ENCODE measurements around the gene ARHGEF37.

ARHGEF37 gene

GRCh38 chr5:149551227-149552037 is 29.9 kb upstream of the ARHGEF37 start, which contains the start of gene CSNK1A1:
CSNK1A1 (minus strand) TSS chr5:149551439; CDS start chr5:149550964, 475 bp downstream.
- peak; percentile 98 for DNase-seq (ENCODE audit: low spot score)
- TF ChIP-seq CTCF (IDR thresholded peaks at IDR 0.05; ENCODE audit: extremely low read depth, insufficient read depth, missing control alignments): peak; percentile 62
- in situ Hi-C loops (cut with MboI; ENCODE audit: low pct_unique_long_range_greater_than_20kb, low sequenced_read_pairs, unreplicated experiment): no loop called here

- TF ChIP-seq CTCF (IDR thresholded peaks at IDR 0.05; ENCODE audit: extremely low read depth, insufficient read depth, missing control alignments): no peak
- no peak for DNase-seq (ENCODE audit: low spot score)
- in situ Hi-C loops (cut with MboI; ENCODE audit: low pct_unique_long_range_greater_than_20kb, low sequenced_read_pairs, unreplicated experiment): no loop called here
Observed at GRCh38 chr5:149552038-149552494, 29.2 kb upstream of the ARHGEF37 start.

GRCh38 chr5:149552553-149553160 is 28.6 kb upstream of the ARHGEF37 start:
- no peak for DNase-seq (ENCODE audit: low spot score)
- no peak for TF ChIP-seq CTCF (IDR thresholded peaks at IDR 0.05; ENCODE audit: extremely low read depth, insufficient read depth, missing control alignments)
- in situ Hi-C loops (cut with MboI; ENCODE audit: low pct_unique_long_range_greater_than_20kb, low sequenced_read_pairs, unreplicated experiment): no loop called here

GRCh38 chr5:149559706-149560105 is 21.6 kb upstream of the ARHGEF37 start:
- DNase-seq (ENCODE audit: low spot score): no peak
- in situ Hi-C loops (cut with MboI; ENCODE audit: low pct_unique_long_range_greater_than_20kb, low sequenced_read_pairs, unreplicated experiment): loop anchor here (10.0 kb wide), 1 partner anchor 185 kb away; the partner anchor contains the start of gene IL17B
- no peak for TF ChIP-seq CTCF (IDR thresholded peaks at IDR 0.05; ENCODE audit: extremely low read depth, insufficient read depth, missing control alignments)

GRCh38 chr5:149561848-149562247 is 19.4 kb upstream of the ARHGEF37 start:
- in situ Hi-C loops (cut with MboI; ENCODE audit: low pct_unique_long_range_greater_than_20kb, low sequenced_read_pairs, unreplicated experiment): loop anchor here (10.0 kb wide), 1 partner anchor 187 kb away; the partner anchor contains the start of gene IL17B
- no peak for DNase-seq (ENCODE audit: low spot score)
- no peak for TF ChIP-seq CTCF (IDR thresholded peaks at IDR 0.05; ENCODE audit: extremely low read depth, insufficient read depth, missing control alignments)

GRCh38 chr5:149563466-149563865 is 17.8 kb upstream of the ARHGEF37 start:
- DNase-seq (ENCODE audit: low spot score): no peak
- TF ChIP-seq CTCF (IDR thresholded peaks at IDR 0.05; ENCODE audit: extremely low read depth, insufficient read depth, missing control alignments): no peak
- in situ Hi-C loops (cut with MboI; ENCODE audit: low pct_unique_long_range_greater_than_20kb, low sequenced_read_pairs, unreplicated experiment): loop anchor here (10.0 kb wide), 1 partner anchor 189 kb away; the partner anchor contains the start of gene IL17B
